Left lung (tissue), 10 donors: ENCODE measurements around the gene GPX7. TPM values are rescaled to one million over a fixed set of nuclear protein-coding genes. Genes with fewer than 3 reads are reported as not detected.

Experiments used
- ATAC-seq: fragments of 200-7000 bp; cut with Tn5 transposase; one replicate; pipeline ENCODE4 v1.9.1; 2020; ENCODE audit warnings: moderate library complexity
- DNase-seq, 4 donors: peaks; one replicate each; pipeline ENCODE4 v3.0.0-alpha.2; 2013 to 2020
- H3K27ac ChIP-seq, 2 donors: fragments of 200-600 bp; sonication (generic) in 1 of 2; one replicate each; pipeline versions ENCODE4 v1.5.0 to v1.8.0; 2020 to 2021
- H3K27me3 ChIP-seq, 2 donors: fragments of 200-600 bp; sonication (generic) in 1 of 2; one replicate each; pipeline versions ENCODE4 v1.5.0 to v1.8.0; 2020 to 2021
- H3K36me3 ChIP-seq, 2 donors: fragments of 200-600 bp; sonication (generic) in 1 of 2; one replicate each; pipeline versions ENCODE4 v1.5.0 to v1.8.0; 2020 to 2021
- H3K4me1 ChIP-seq, 2 donors: fragments of 200-600 bp; one replicate each; pipeline ENCODE4 v1.8.0; 2021
- H3K4me3 ChIP-seq, 2 donors: fragments of 200-600 bp; sonication (generic) in 1 of 2; one replicate each; pipeline versions ENCODE4 v1.5.0 to v1.8.0; 2020 to 2021; ENCODE audit warnings: mild to moderate bottlenecking in 1 of 2
- H3K9me3 ChIP-seq, 2 donors: fragments of 200-600 bp; sonication (generic) in 1 of 2; one replicate each; pipeline versions ENCODE4 v1.5.0 to v1.8.0; 2020 to 2021
- intact Hi-C, 2 donors: fragments of 100-400 bp; cut with DNase I; formaldehyde crosslinking; loops; one replicate each; pipeline versions ENCODE4 v1.11.2 to v1.14.2; 2022
- polyA plus RNA-seq, 6 donors: library from polyadenylated mRNA; unstranded; fragments of 120-200 nt; gene quantifications; one replicate each; pipeline ENCODE4 v1.2.1, GENCODE V29; 2013; ENCODE audit not compliant: insufficient read length in 6 of 6
- total RNA-seq, 2 donors: library from RNA; stranded (reverse); fragmentation: NEBNext Ultra II Directional; extraction: Animal tissue kit (Norgen Biotek cat#: 25700); gene quantifications; one replicate each; pipeline ENCODE4 v1.2.1, GENCODE V29; 2021
- TF ChIP-seq, protein P1 (sequence below), 2 donors: fragments of 200-600 bp; sonication (generic) in 1 of 2; IDR thresholded peaks; one replicate each; pipeline versions ENCODE4 v1.5.0 to v1.8.0; 2021; ENCODE audit warnings: antibody characterized with exemption in 2 of 2
- donor health status: DM: no; HTN: yes; CAD: no.
- donor health status: DM: no; HTN: no; CAD: no.

The GPX7 gene
- total and polyA plus RNA-seq, 8 donors, result 12.6 to 89.4 (median 75.4) TPM

DNA sequence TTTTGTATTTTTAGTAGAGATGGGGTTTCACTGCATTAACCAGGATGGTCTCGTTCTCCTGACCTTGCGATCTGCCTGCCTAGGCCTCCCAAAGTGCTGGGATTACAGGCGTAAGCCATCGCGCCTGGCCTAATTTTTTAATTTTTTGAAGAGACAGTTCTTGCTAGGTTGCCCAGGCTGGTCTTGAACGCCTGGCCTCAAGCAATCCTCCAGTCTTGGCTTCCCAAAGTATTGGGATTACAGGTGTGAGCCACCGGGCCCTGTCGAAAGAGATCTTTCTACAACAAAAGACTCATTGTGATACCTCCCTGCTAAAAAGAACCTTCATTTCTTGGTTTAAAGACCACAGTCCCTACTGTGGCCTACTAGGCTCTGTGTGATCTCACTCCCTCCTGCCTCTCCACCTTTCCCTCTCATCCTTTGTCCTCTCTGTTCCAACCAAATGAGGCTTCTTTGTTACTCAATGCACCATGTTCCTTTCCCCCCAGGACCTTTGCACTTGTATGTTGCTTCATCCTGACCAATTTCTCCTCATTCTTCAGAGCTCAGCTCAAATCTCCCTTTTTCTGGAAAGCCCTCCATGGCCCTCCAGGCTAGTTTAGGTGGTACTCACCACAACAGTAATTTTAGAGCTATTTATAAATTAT lies 1.5 kb upstream of the GPX7 start:
- Histone ChIP-seq H3K36me3 (no peaks in the 10 kb centered on the region), H3K27me3 (no peaks in the 10 kb centered on the region), H3K4me3 (no peak overlapping the region), H3K27ac (no peak overlapping the region), H3K9me3 (no peaks in the 10 kb centered on the region), H3K4me1 (peaks cover 7 to 34% of the 10 kb centered on the region in 2 donors)
- TF ChIP-seq, protein P1, sequence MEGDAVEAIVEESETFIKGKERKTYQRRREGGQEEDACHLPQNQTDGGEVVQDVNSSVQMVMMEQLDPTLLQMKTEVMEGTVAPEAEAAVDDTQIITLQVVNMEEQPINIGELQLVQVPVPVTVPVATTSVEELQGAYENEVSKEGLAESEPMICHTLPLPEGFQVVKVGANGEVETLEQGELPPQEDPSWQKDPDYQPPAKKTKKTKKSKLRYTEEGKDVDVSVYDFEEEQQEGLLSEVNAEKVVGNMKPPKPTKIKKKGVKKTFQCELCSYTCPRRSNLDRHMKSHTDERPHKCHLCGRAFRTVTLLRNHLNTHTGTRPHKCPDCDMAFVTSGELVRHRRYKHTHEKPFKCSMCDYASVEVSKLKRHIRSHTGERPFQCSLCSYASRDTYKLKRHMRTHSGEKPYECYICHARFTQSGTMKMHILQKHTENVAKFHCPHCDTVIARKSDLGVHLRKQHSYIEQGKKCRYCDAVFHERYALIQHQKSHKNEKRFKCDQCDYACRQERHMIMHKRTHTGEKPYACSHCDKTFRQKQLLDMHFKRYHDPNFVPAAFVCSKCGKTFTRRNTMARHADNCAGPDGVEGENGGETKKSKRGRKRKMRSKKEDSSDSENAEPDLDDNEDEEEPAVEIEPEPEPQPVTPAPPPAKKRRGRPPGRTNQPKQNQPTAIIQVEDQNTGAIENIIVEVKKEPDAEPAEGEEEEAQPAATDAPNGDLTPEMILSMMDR (IDR thresholded peaks at IDR 0.05), result no peak
- DNase-seq (no peak), ATAC-seq (no peak)
- intact Hi-C loops, result no loop called here

DNA sequence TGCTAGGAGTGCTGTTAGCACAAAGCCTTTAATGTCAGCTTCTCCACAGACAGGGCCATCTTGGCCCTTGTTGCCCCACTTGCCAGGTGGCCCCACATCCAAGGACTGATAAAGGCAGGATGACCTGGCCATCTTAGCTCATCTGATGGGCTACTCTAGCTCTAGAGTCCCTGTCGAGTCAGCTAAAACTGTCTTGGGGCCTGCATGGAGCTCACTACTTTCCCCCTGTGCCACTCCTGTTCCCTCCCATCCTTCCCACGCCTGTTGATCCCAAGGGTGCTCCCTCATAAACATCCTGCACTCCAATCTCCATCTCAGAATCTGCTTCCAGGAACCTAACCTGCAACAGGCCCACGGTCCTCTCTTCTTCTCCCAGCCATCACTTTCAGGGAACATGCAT lies 652 bp upstream of the GPX7 start:
- Histone ChIP-seq H3K4me1 (peaks cover 7 to 34% of the 10 kb centered on the region in 2 donors), H3K27me3 (no peaks in the 10 kb centered on the region), H3K27ac (no peak overlapping the region), H3K36me3 (peaks cover 0 to 5% of the 10 kb centered on the region in 2 donors), H3K4me3 (peak overlapping the region in 1 of 2 donors; percentile 53), H3K9me3 (no peaks in the 10 kb centered on the region)
- intact Hi-C loops, result no loop called here
- no peak for ATAC-seq
- TF ChIP-seq, protein P1 (IDR thresholded peaks at IDR 0.05), result no peak
- DNase-seq, result no peak

DNA sequence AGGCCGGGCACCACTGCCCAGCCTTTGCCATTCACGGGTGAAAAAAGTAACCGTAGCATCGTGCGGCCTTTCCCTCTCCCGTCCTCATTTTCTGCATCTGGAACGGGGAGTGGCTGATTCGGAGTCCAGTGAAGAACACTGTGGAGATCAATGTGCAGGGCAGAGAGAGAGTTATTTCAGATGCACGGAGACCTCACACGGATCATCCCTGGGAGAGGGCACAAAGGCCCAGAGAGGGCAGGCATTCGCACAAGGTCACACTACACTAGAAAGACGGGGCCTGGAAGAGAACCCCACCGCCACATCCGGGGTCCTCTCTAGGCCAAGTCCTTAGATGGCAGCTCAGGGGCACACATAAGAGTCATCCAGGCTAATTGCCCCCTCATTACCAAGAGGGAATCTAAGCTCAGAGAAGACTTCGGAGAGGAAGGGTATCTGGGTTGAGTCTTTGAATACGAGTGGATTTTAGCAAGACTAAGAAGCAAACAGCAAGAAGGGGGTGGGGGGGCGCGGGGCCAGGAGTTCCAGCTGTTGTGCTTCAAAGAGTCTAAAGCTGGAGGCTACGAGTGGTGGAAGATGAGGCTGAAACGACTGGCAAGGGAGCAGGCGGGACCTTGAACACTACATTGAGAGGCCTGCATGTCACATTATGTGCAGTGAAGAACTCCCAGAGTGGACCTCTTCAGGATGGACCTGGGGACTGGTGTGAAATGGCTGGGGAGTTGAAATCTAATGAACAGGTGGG lies 857 bp downstream of the GPX7 start:
- ATAC-seq (no peak), DNase-seq (peak in 2 of 4 donors; percentile 30 to 57)
- Histone ChIP-seq H3K36me3 (peaks cover 0 to 19% of the 10 kb centered on the region in 2 donors), H3K9me3 (no peaks in the 10 kb centered on the region), H3K4me1 (peaks cover 7 to 34% of the 10 kb centered on the region in 2 donors), H3K27ac (peak overlapping the region; percentile 62 to 67), H3K4me3 (peak overlapping the region; percentile 36 to 53), H3K27me3 (no peaks in the 10 kb centered on the region)
- intact Hi-C loops, result no loop called here
- TF ChIP-seq, protein P1 (IDR thresholded peaks at IDR 0.05), result no peak

GRCh38 chr1:52603630-52604029 lies 1.5 kb downstream of the GPX7 start:
- DNase-seq (no peak), ATAC-seq (no peak)
- Histone ChIP-seq H3K9me3 (no peaks in the 10 kb centered on the region), H3K27ac (no peak overlapping the region), H3K27me3 (no peaks in the 10 kb centered on the region), H3K36me3 (peaks cover 0 to 25% of the 10 kb centered on the region in 2 donors), H3K4me3 (peak overlapping the region in 1 of 2 donors; percentile 53), H3K4me1 (peaks cover 7 to 34% of the 10 kb centered on the region in 2 donors)
- intact Hi-C loops, result no loop called here
- TF ChIP-seq, protein P1 (IDR thresholded peaks at IDR 0.05), result no peak

DNA sequence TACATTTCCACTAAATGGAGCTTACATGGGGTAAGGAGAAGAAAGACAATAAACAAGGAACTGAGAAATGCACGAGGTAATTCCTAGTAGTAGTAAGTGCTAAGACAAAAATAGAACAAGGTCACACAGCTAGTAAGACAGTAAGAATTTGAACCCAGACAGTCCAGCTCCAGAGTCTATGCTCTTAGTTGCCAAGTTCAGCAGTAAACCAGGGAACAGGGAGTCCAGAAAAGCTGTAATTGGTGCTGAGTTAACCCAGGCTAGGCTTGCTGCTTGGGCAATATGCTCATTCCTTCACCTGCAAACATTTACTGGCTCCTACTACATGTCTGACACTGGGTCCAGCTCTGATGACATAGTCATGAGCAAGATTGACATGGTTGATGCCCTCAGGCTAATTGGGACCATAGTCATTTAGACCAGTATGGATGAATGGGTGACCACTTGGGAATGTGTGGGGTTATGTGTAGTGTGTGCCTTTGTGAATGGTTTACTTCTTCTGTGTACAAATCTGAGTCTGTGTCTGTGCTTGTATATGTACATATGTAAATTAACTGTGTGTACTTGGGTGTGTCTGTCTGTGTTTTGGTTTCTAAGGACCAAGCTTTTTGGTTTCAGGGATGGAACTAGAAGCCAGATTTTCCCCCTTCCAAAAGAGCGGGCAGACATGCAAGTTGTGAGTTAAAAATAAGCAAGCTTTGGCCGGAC lies 2.0 kb downstream of the GPX7 start:
- peaks cover 7 to 34% of the 10 kb centered on the region in 2 donors for H3K4me1 ChIP-seq
- DNase-seq (no peak), ATAC-seq (no peak)
- no peak overlapping the region for H3K4me3 ChIP-seq
- TF ChIP-seq, protein P1 (IDR thresholded peaks at IDR 0.05), result no peak
- peaks cover 0 to 30% of the 10 kb centered on the region in 2 donors for H3K36me3 ChIP-seq
- no peaks in the 10 kb centered on the region for H3K9me3 ChIP-seq
- H3K27me3 ChIP-seq, result no peaks in the 10 kb centered on the region
- no peak overlapping the region for H3K27ac ChIP-seq
- intact Hi-C loops, result no loop called here
